Lung microvascular endothelial cell (primary cell): ENCODE data around the gene TMPRSS12. TPM values are rescaled to one million over a fixed set of nuclear protein-coding genes. Genes with fewer than 3 reads are reported as not detected.
"Not testable (repeated sequence)": the region's sequence is repeated elsewhere in the genome, so short reads cannot be mapped to it uniquely, and the experiment has no call there.

Experiments
- DNase-seq, 2 donors: peaks; one replicate each; pipeline versions ENCODE4 v3.0.0 to v3.0.0-alpha.2; 2010; ENCODE audit warnings: low read depth in 2 of 2
- total RNA-seq: library from RNA; depleted of rRNA; stranded (reverse); fragments of >200 nt; gene quantifications from 2 replicates; pipeline ENCODE4 v1.2.1, GENCODE V29; 2014

TMPRSS12 gene
- total RNA-seq, 1 donor from 2014 or later = not detected

DNA sequence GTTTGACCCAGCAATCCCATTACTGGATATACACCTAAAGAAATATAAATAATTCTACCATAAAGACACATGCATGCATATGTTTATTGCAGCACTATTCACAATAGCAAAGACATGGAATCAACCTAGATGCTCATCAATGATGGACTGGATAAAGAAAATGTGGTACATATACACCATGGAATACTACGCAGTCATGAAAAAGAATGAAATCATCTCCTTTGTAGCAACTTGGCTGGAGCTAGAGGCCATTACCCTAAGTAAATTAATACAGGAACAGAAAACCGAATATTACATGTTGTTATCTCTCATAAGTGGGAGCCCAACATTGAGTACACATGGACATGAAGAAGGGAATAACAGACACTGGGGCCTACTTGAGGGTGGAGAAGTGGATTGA, 13.0 kb downstream of the TMPRSS12 start:
- DNase-seq = not testable (repeated sequence)

GRCh38 chr12:50859621-50860310, 17.0 kb downstream of the TMPRSS12 start:
- no peak for DNase-seq

DNA sequence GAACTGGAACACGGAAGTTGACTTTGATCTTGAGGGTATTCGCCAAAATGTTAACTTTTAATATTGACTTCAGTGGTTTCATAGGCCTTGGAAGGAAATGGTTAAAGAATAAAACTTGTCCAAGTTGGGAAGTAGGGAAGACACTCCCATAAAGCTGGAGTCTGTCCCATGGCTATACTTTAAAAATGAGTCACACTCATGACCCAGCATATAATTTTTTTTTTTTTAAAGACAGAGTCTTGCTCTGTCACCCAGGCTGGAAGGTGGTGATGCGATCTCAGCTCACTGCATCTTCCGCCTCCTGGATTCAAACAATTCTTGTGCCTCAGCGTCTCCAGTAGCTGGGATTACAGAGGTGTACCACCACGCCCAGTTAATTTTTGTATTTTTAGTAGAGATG, 19.6 kb downstream of the TMPRSS12 start:
- peak in 1 of 2 donors; percentile 16 for DNase-seq

GRCh38 chr12:50865266-50865665, 22.5 kb downstream of the TMPRSS12 start:
- DNase-seq = no peak

DNA sequence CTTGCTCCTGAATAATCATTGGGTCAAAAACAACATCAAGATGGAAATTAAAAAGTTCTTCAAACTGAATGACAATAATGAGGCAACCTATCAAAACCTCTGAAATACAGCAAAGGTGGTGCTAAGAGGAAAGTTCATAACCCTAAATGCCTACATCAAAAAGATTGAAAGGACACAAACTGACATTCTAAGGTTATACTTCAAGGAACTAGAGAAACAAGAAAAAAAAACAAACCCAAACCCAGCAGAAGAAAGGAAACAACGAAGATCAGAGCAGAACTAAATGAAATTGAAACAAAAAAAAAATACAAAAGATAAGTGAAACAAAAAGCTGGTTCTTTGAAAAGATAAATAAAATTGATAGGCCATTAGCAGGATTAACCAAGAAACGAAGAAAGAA, 26.2 kb downstream of the TMPRSS12 start:
- not testable (repeated sequence) for DNase-seq

DNA sequence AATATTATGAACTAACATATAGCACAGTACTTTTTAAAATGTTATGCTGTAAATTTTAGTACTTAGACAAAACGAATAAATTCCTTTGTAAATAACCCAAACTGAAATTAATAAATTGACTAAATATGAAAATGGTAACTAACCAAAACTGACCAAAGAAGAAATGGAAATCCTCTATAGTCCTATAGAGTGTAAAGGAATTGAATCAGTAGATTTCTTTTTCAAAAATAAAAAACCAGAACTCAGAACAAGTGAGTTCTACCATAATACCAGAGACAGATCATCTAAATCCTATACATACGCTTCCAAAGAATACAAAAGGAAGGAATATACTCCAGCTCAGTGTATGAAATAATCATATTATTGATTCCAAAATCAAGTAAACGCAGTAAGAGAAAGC, 39.8 kb downstream of the TMPRSS12 start:
- no peak for DNase-seq

DNA sequence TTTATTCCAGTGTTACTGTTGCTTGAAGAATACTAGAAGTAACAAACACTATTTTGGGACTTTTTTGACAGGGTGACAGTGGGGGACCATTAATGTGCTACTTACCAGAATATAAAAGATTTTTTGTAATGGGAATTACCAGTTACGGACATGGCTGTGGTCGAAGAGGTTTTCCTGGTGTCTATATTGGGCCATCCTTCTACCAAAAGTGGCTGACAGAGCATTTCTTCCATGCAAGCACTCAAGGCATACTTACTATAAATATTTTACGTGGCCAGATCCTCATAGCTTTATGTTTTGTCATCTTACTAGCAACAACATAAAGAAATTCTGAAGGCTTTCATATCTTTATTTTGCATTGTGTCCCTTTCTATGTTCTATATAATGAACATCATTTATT, 44.5 kb downstream of the TMPRSS12 start:
- DNase-seq = no peak

DNA sequence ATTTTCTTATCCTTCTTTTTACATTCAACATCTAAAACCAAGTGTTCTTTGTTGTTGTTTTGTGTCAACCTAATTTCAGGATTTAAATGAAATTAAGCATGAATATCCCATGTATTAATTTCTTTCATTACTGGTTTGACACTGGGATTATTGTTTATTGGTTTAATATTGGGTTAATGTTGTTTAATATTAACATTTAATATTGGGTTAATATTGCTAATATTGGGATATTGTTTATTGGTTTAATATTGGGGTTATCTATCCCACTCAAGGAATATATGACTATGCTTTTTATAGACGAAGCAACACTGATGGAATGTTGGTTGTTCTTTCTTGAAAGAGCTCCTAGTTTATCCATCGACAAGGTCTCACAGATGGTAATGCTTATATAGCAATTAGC, 45.9 kb downstream of the TMPRSS12 start:
- DNase-seq = no peak

- DNase-seq = no peak
Measured at GRCh38 chr12:50894241-50894640, 51.5 kb downstream of the TMPRSS12 start.

DNA sequence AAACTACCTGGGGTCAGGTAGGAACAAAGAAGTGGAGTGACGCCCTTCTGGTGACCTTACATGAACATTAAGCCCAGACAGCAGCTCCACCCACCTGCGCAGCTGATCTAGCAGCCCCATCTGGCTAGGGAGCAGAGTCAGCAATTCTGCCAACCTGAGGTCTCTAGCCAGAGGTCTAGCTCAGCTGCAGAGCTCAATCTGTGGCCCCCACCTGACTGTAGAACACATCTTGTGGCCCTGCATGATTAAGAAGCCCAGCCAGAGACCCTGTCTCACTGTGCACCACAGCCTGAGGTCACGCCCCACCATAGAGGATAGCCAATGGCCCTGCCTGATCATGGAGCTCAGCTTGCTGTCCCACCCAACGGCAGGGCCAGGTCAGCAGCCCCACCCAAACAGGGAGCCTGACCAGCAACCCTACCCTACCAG, 59.0 kb downstream of the TMPRSS12 start:
- no peak for DNase-seq

DNA sequence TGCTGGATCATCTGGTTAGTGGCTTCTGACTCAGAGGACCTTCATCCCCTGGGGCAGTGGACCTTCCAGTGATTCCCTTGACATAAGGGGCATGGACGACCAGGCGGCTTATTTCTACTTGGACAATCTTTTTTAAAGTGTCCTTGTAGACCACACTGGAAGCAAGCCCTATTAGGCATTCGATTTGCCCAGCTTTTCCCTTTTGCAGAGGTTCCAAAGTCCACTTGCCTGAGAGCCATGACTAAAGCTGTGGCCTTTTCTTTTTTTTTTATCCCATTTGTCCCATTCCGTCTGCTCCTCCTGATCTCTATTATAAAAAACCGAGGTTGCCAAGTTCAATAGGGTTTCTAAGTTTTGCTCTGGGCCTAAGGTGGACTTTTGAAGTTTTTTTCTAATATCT, 65.8 kb downstream of the TMPRSS12 start:
- DNase-seq = not testable (repeated sequence)

GRCh38 chr12:50912361-50912760, 69.6 kb downstream of the TMPRSS12 start:
- DNase-seq = not testable (repeated sequence)

- no peak for DNase-seq
Measured at GRCh38 chr12:50913224-50913623, 70.5 kb downstream of the TMPRSS12 start.

DNA sequence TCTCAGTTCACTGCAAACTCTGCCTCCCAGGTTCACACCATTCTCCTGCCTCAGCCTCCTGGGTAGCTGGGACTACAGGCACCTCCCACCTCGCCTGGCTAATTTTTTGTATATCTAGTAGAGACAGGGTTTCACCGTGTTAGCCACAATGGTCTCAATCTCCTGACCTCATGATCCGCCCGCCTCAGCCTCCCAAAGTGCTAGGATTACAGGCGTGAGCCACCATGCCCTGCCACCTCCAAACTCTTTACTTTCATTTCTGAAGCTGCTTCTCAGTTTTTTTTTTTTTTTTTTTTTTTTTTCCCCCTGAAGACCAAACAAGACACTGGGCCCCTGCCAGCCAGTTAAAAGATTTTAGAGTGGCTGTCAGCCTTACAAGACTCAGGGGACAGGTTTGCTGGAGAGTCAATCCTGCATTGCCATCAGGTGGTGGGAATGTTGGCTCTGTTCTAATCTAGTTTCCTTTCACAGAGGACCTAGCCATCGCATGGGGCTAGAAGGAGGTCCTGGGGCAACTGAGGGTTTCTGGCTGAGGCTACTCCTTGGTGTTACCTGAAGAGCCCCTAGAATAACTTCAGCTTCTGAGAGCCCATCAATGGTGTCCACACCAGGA, 72.3 kb downstream of the TMPRSS12 start:
- DNase-seq = no peak

DNA sequence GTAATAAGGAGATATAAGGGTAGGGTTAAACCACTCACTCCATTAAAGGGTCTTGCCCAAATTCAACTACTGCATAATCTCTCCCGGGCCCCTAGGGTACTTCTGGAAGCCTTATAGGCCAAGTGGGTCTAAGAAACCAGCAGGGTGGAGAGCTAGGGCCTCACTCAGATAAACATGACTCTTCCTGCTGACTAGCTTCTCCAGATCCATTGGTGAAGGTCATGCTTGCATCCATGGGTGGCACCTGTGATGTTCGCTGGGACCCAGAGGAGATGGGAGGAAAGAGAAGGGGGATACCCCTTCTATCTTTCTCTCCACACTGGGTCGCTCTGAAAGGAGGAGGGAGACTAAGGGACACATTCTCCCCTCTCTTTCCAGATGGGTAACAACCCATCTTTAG, 73.6 kb downstream of the TMPRSS12 start:
- DNase-seq = no peak

DNA sequence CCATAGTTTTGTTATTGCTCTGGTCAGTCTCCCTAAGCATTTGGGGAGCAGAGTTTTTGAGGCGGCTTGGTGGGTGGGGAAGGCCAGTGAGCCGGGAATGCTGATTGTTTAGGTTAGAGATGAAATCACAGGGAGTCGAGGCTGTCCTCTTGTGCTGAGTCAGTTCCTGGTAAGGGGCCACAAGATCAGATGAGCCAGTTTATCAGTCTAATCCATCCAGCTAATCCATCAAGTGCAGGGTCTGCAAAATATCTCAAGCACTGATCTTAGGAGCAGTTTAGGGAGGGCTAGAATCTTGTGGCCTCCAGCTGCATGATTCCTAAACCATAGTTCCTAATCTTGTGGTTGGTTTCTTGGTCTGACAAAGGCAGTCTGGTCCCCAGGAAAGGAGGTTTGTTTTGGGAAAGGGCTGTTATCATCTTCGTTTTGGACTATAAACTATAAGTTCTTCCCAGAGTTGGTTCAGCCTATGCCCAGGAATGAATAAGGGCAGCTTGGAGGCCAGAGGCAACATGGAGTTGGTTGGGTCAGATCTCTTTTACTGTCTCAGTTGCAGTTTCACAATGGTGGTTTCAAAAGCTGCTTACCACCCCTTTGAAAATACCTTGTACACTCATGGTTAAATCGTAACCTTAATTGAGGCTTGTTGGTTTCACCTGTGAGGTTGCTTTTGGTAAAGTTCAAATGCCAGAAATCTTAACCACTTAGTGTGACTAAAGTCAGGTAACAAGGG, 76.0 kb downstream of the TMPRSS12 start:
- DNase-seq = no peak

DNA sequence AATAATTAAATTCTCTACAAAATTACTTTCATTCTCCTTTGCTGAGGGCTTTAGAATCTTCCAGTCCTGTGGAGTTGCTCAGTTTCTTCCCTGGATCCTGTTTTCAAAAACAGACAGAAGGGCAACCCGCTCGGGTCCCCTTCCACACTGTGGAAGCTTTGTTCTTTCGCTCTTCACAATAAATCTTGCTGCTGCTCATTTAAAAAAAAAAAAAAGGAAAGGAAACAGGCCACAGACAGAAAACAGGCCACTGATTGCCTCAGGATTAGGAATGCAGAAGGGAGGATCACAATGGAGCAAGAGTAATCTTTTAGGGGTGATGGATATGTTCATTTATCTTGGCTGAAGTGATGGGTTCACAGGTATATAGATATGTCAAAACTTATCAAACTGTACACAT, 80.1 kb downstream of the TMPRSS12 start:
- peak; percentile 42 to 51 for DNase-seq

DNA sequence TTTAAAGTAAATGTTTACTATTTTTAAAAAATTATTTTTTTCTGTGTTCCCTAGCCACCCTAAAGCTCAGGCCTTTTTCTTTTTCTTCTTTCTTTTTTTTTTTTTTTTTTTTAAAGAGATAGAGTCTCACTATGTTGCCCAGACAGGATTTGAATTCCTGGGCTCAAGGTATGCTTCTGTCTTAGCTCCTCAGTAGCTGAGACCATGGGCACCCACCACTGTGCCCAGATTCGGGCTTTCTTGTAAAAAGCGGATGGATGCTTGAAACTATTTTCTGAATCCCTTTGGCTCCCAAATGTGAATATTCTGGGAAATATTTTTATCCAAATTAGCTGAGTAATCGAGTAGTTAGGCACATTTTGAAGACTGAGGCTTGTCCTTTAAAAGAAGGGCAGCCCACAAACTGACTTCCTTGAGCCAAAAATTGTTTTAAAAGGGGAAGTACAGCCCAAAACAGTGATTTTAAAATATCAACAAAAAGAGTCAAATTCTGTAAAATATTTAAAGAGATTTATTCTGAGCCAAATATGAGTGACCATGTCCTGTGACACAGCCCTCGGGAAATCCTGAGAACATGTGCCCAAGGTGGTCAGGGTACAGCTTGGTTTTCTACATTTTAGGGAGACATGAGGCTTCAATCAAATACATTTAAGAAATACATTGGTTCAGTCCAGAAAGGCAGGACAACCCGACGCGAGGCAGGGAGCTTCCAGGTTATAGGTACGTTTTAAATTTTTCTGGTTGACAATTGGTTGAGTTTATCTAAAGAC, 80.8 kb downstream of the TMPRSS12 start:
- DNase-seq = peak in 1 of 2 donors; percentile 9

GRCh38 chr12:50924131-50924438, 81.4 kb downstream of the TMPRSS12 start:
- no peak for DNase-seq

GRCh38 chr12:50924439-50925341, 82.0 kb downstream of the TMPRSS12 start:
- peak; percentile 93 to 94 for DNase-seq

GRCh38 chr12:50925342-50925651, 82.6 kb downstream of the TMPRSS12 start:
- peak; percentile 17 to 37 for DNase-seq
